GM12878 (cell line): ENCODE results near the gene TMEM114. TPM values are rescaled to one million over a fixed set of nuclear protein-coding genes. Genes with fewer than 3 reads are reported as not detected.

Source experiments
- ATAC-seq: fragments of 200-7000 bp; cut with Tn5 transposase; 3 replicates; pipeline ENCODE4 v1.9.1; 2020; ENCODE audit warnings: mild to moderate bottlenecking, moderate library complexity
- BruUV-seq: library from RNA; stranded (reverse); fragments of 400-500 nt; replicated peaks from 2 replicates; lab custom pipeline; 2021; lab: Mats Ljungman, UMichigan
- CTCF ChIA-PET: fragments of 300-600 bp; sonication (Branson Sonifier 250); formaldehyde crosslinking; extraction: SDS; loops from one replicate; lab custom pipeline; 2021; ENCODE audit warnings: inconsistent platforms; lab: Yijun Ruan, JAX
- POLR2A ChIA-PET: fragments of 350-600 bp; formaldehyde crosslinking; extraction: SDS; loops from one replicate; lab custom pipeline; 2021; ENCODE audit warnings: inconsistent platforms; lab: Charles Lee
- RAD21 ChIA-PET: fragments of 300-600 bp; sonication (Branson Sonifier 250); formaldehyde crosslinking; loops from one replicate; lab custom pipeline; 2023; ENCODE audit warnings: antibody characterized with exemption; ENCODE audit not compliant: unreplicated experiment; lab: Charles Lee
- SMC1A ChIA-PET: fragments of 300-600 bp; sonication (Branson Sonifier 250); formaldehyde crosslinking; loops from one replicate; lab custom pipeline; 2023; ENCODE audit not compliant: unreplicated experiment, uncharacterized antibody; lab: Charles Lee
- DNase-seq: peaks from one replicate; pipeline ENCODE4 v3.0.0-alpha.2; 2011; ENCODE audit warnings: low read depth, low spot score
- FAIRE-seq: peaks from 3 replicates; lab custom pipeline; 2011; peaks lifted over from hg19 to GRCh38; lab: Jason Lieb, UNC
- H2AFZ ChIP-seq: 2 replicates; pipeline ENCODE4 v1.6.0; 2011; ENCODE audit warnings: low read depth, low read length, control low read depth; ENCODE audit not compliant: control insufficient read depth
- H3K27ac ChIP-seq: 2 replicates; pipeline ENCODE4 v1.5.1; 2011; ENCODE audit warnings: control low read depth; ENCODE audit not compliant: control insufficient read depth, insufficient read depth
- H3K27me3 ChIP-seq, 2 experiments: replicated peaks in 1 of 2; 2 replicates each; pipeline versions ENCODE4 v1.6.0 to v1.6.1; 2011; ENCODE audit warnings: low read length in 1 of 2; ENCODE audit not compliant: control insufficient read depth in 2 of 2, insufficient read depth in 2 of 2
- H3K36me3 ChIP-seq, 2 experiments: 2 replicates each; pipeline ENCODE4 v1.5.1; 2011; ENCODE audit warnings: low read length in 1 of 2; ENCODE audit not compliant: control insufficient read depth in 2 of 2, insufficient read depth in 2 of 2
- H3K4me1 ChIP-seq: 2 replicates; pipeline ENCODE4 v1.6.1; 2011; ENCODE audit warnings: mild to moderate bottlenecking, low read length, moderate library complexity, mixed read lengths; ENCODE audit not compliant: control insufficient read depth, insufficient read depth
- H3K4me2 ChIP-seq: 2 replicates; pipeline ENCODE4 v1.6.0; 2011; ENCODE audit warnings: control low read depth; ENCODE audit not compliant: control insufficient read depth, insufficient read depth
- H3K4me3 ChIP-seq: fragments of 200-600 bp; sonication (generic); 2 replicates; pipeline ENCODE4 v1.5.1; 2016
- H3K79me2 ChIP-seq: 2 replicates; pipeline ENCODE4 v1.6.0; 2011; ENCODE audit warnings: low read length; ENCODE audit not compliant: control insufficient read depth, insufficient read depth
- H3K9ac ChIP-seq: 2 replicates; pipeline ENCODE4 v1.8.0; 2011; ENCODE audit warnings: low read length, control low read depth, mixed read lengths; ENCODE audit not compliant: control insufficient read depth, insufficient read depth
- H3K9me3 ChIP-seq: replicated peaks from 3 replicates; pipeline ENCODE4 v1.5.1; 2011; ENCODE audit warnings: mild to moderate bottlenecking, low read length; ENCODE audit not compliant: control insufficient read depth, insufficient read depth
- H4K20me1 ChIP-seq: 2 replicates; pipeline ENCODE4 v1.6.0; 2011; ENCODE audit not compliant: control insufficient read depth, insufficient read depth
- GABPA ChIP-seq: IDR thresholded peaks from 2 replicates; pipeline ENCODE4 v1.6.1; 2014; ENCODE audit warnings: antibody characterized with exemption, low read depth, mild to moderate bottlenecking, inconsistent platforms
- HDGF ChIP-seq: fragments of 450-650 bp; IDR thresholded peaks from 2 replicates; pipeline ENCODE4 v1.6.1; 2016; ENCODE audit warnings: antibody characterized with exemption
- MEF2A ChIP-seq: IDR thresholded peaks from 2 replicates; pipeline ENCODE4 v1.6.1; 2011; ENCODE audit warnings: low read depth, mild to moderate bottlenecking, low read length, moderate library complexity; ENCODE audit not compliant: insufficient read depth
- MEF2B ChIP-seq: fragments of 450-650 bp; IDR thresholded peaks from 2 replicates; pipeline ENCODE4 v1.6.1; 2018; ENCODE audit warnings: mild to moderate bottlenecking, moderate library complexity; ENCODE audit not compliant: partially characterized antibody, poor library complexity, severe bottlenecking
- ZNF592 ChIP-seq: fragments of 450-650 bp; IDR thresholded peaks from 2 replicates; pipeline ENCODE4 v1.6.1; 2017; ENCODE audit warnings: mild to moderate bottlenecking, moderate library complexity
- ZSCAN29 ChIP-seq: fragments of 450-650 bp; IDR thresholded peaks from 2 replicates; pipeline ENCODE4 v1.6.1; 2017; ENCODE audit warnings: mild to moderate bottlenecking, moderate library complexity
- WGBS: methylation state at CpG from one replicate; pipeline ENCODE4 v1.1.6; 2016; ENCODE audit warnings: low lambda C conversion rate; ENCODE audit not compliant: insufficient replicate concordance, insufficient coverage; ENCODE audit errors: missing lambda C conversion rate; 5-methylcytosine and 5-hydroxymethylcytosine counted together
- in situ Hi-C: fragments of 300-500 bp; cut with MboI; formaldehyde crosslinking; loops from 9 replicates; pipeline ENCODE4 v1.14.3; 2018; ENCODE audit warnings: mixed read lengths
- intact Hi-C: fragments of 100-400 bp; cut with micrococcal nuclease; formaldehyde crosslinking; loops from one replicate; pipeline ENCODE4 v1.14.2; 2022; ENCODE audit not compliant: unreplicated experiment
- polyA plus RNA-seq, 11 experiments: library from polyadenylated mRNA; depleted of rRNA in 4 of 11; unstranded in 6 of 11; stranded (reverse) in 5 of 11; fragments of >200 nt; fragmentation: Nextera tagmentation in 4 of 11; fragmentation: Illumina TruSeq in 1 of 11; extraction: Ambion mirVana in 4 of 11; extraction: Trizol in 1 of 11; gene quantifications; 1 replicate in 1 of 11; 2 replicates in 10 of 11; pipeline versions ENCODE4 v1.2.1 to v1.2.3, GENCODE V29; 2011 to 2016; ENCODE audit warnings: inconsistent platforms in 2 of 11, missing spikeins in 2 of 11, low read depth in 1 of 11
- total RNA-seq, 4 experiments: library from RNA; depleted of rRNA in 3 of 4; stranded (reverse); fragments of >200 nt in 3 of 4; fragmentation: Illumina TruSeq in 1 of 4; extraction: Trizol in 1 of 4; gene quantifications; 2 replicates each; pipeline versions ENCODE4 v1.2.1 to v1.2.3, GENCODE V29; 2013 to 2021

TMEM114 gene
- total and polyA plus RNA-seq, 10 of the 15 experiments (the other 5 are each of a cell fraction or from before 2014, with no cell fraction given), result not detected

- TF ChIP-seq MEF2A (no peak), HDGF (no peak), MEF2B (no peak), GABPA (no peak), ZNF592 (no peak), ZSCAN29 (no peak)
- no peaks in the 10 kb centered on the region for H3K4me1 ChIP-seq
- H3K79me2 ChIP-seq, result no peaks in the 10 kb centered on the region
- BruUV-seq, result no TSS peak
- RAD21 ChIA-PET, result no interaction called here
- no peak overlapping the region for H3K9ac ChIP-seq
- 0% methylated on average over 1 of the region's 1 CpG for WGBS
- H2AFZ ChIP-seq, result no peak overlapping the region
- no peaks in the 10 kb centered on the region; the same call in 1 of the 3 replicates for H3K9me3 ChIP-seq
- no peaks in the 10 kb centered on the region for H3K27me3 ChIP-seq
- in situ Hi-C loops (no loop called here), intact Hi-C loops (no loop called here)
- CTCF ChIA-PET, result no interaction called here
- no peak overlapping the region for H3K27ac ChIP-seq
- H4K20me1 ChIP-seq, result no peaks in the 10 kb centered on the region
- no peak overlapping the region for H3K4me2 ChIP-seq
- no peak overlapping the region for H3K4me3 ChIP-seq
- SMC1A ChIA-PET, result no interaction called here
- ATAC-seq (no peak), FAIRE-seq (no peak), DNase-seq (no peak)
- POLR2A ChIA-PET, result no interaction called here
- no peaks in the 10 kb centered on the region for H3K36me3 ChIP-seq
Observed at GRCh38 chr16:8596581-8596980, 6.3 kb upstream of the TMEM114 start.
